Mesendoderm (in vitro differentiated cells): ENCODE results near the gene LRRD1.
"Not testable (repeated sequence)": the region's sequence is repeated elsewhere in the genome, so short reads cannot be mapped to it uniquely, and the experiment has no call there.

Experiments used
- DNase-seq: peaks from one replicate; pipeline ENCODE4 v3.0.0; 2013
- H2AK5ac ChIP-seq: 2 replicates; pipeline ENCODE4 v1.6.1; 2013; ENCODE audit warnings: low read length, inconsistent platforms
- H2BK120ac ChIP-seq: 2 replicates; pipeline ENCODE4 v1.6.1; 2013; ENCODE audit warnings: low read depth, mild to moderate bottlenecking, low read length, moderate library complexity, mixed read lengths
- H2BK15ac ChIP-seq: replicated peaks from 2 replicates; pipeline ENCODE4 v1.6.1; 2013; ENCODE audit warnings: low read depth, mild to moderate bottlenecking, moderate library complexity
- H2BK5ac ChIP-seq: 2 replicates; pipeline ENCODE4 v1.6.1; 2013; ENCODE audit warnings: low read length, inconsistent platforms
- H3K18ac ChIP-seq: 2 replicates; pipeline ENCODE4 v1.6.1; 2013; ENCODE audit warnings: mild to moderate bottlenecking, low read length, mixed read lengths
- H3K23ac ChIP-seq: one replicate; pipeline ENCODE4 v1.6.1; 2013; ENCODE audit warnings: low read length
- H3K27ac ChIP-seq: 2 replicates; pipeline ENCODE4 v1.5.1; 2013; ENCODE audit warnings: low read depth, mild to moderate bottlenecking, inconsistent platforms, low read length, moderate library complexity
- H3K27me3 ChIP-seq: 2 replicates; pipeline ENCODE4 v1.6.1; 2013; ENCODE audit warnings: low read length, control low read depth, mild to moderate bottlenecking, inconsistent platforms; ENCODE audit not compliant: insufficient read depth, poor library complexity
- H3K36me3 ChIP-seq: 2 replicates; pipeline ENCODE4 v1.6.1; 2013; ENCODE audit warnings: low read length, inconsistent platforms; ENCODE audit not compliant: control insufficient read depth, insufficient read depth
- H3K4ac ChIP-seq: one replicate; pipeline ENCODE4 v1.6.1; 2013; ENCODE audit warnings: low read depth, mild to moderate bottlenecking, low read length, moderate library complexity
- H3K4me1 ChIP-seq: 2 replicates; pipeline ENCODE4 v1.6.1; 2013; ENCODE audit warnings: low read depth, low read length, inconsistent platforms; ENCODE audit not compliant: control insufficient read depth
- H3K4me2 ChIP-seq: 2 replicates; pipeline ENCODE4 v1.6.1; 2013; ENCODE audit warnings: low read length
- H3K4me3 ChIP-seq: 2 replicates; pipeline ENCODE4 v1.5.1; 2013; ENCODE audit warnings: mild to moderate bottlenecking, low read length
- H3K56ac ChIP-seq: one replicate; pipeline ENCODE4 v1.6.1; 2013; ENCODE audit warnings: low read length
- H3K79me1 ChIP-seq: 2 replicates; pipeline ENCODE4 v1.6.1; 2013; ENCODE audit warnings: low read length, inconsistent platforms
- H3K79me2 ChIP-seq: 2 replicates; pipeline ENCODE4 v1.6.1; 2013; ENCODE audit warnings: mild to moderate bottlenecking, low read length; ENCODE audit not compliant: control insufficient read depth, insufficient read depth
- H3K9ac ChIP-seq: 2 replicates; pipeline ENCODE4 v1.6.1; 2013; ENCODE audit warnings: low read length, inconsistent platforms
- H4K5ac ChIP-seq: one replicate; pipeline ENCODE4 v1.6.1; 2013; ENCODE audit warnings: low read length
- H4K8ac ChIP-seq: one replicate; pipeline ENCODE4 v1.6.1; 2013; ENCODE audit warnings: low read depth, mild to moderate bottlenecking, control low read depth, low read length, moderate library complexity
- WGBS: extraction: QIAGEN DNeasy Blood & Tissue Kit; methylation state at CpG from one replicate; pipeline ENCODE4 v1.1.7; 2013; ENCODE audit warnings: low lambda C conversion rate, missing lambda C conversion rate; ENCODE audit not compliant: insufficient coverage; ENCODE audit errors: extremely low coverage; 5-methylcytosine and 5-hydroxymethylcytosine counted together

The LRRD1 gene

DNA sequence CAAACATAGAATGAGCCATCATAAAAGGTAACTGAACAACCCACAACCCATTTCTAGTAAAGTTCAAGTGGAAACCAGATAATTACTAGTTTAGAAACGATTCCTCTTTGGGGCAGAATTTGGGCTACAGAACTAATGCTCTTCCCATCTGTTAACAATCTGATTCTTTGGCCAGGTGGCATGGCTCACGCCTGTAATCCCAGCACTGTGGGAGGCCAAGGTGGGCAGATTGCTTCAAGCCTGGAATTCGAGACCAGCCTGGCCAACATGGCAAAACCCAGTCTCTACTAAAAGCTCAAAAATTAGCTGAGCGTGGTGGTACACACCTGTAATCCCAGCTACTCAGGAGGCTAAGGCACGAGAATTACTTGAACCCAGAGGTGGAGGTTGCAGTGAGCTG is 63.1 kb downstream of the LRRD1 start:
- no peak overlapping the region for H3K23ac ChIP-seq
- H3K79me1 ChIP-seq: peaks cover 7% of the 10 kb centered on the region
- H3K79me2 ChIP-seq: peaks cover 14% of the 10 kb centered on the region
- H3K56ac ChIP-seq: no peak overlapping the region
- no peak overlapping the region for H4K8ac ChIP-seq
- no peak for DNase-seq
- H2BK15ac ChIP-seq: no peak overlapping the region
- no peak overlapping the region for H3K4me2 ChIP-seq
- H3K36me3 ChIP-seq: no peaks in the 10 kb centered on the region
- no peaks in the 10 kb centered on the region for H3K27me3 ChIP-seq
- H3K27ac ChIP-seq: no peak overlapping the region
- H2AK5ac ChIP-seq: no peak overlapping the region
- no peak overlapping the region for H2BK5ac ChIP-seq
- no CpG with 5 or more reads among the region's 5 CpGs for WGBS
- H3K4ac ChIP-seq: no peak overlapping the region
- H4K5ac ChIP-seq: no peak overlapping the region
- no peak overlapping the region for H3K9ac ChIP-seq
- no peak overlapping the region for H3K4me3 ChIP-seq
- H3K18ac ChIP-seq: no peak overlapping the region
- H3K4me1 ChIP-seq: no peaks in the 10 kb centered on the region
- H2BK120ac ChIP-seq: no peak overlapping the region

DNA sequence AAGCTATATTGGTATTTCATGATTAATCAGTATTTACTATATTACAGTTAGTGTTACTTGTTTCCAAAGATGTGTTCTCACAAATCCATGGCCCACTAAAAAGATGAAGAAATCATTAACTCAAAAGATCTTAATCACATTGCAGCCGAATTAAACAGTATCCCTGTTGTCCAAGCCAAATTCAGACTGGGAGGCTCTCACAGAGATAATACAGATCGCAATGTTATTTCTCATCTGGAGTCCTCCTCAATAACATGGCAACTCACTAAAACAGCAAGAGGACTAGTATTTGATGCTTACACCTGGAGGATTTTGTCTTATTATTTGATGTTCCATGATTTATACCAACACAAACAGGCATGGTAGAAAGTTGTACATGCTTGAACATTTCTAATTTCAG is 68.1 kb downstream of the LRRD1 start:
- no peak overlapping the region for H3K9ac ChIP-seq
- H4K5ac ChIP-seq: no peak overlapping the region
- H3K4me3 ChIP-seq: no peak overlapping the region
- H3K27me3 ChIP-seq: no peaks in the 10 kb centered on the region
- H3K79me1 ChIP-seq: no peaks in the 10 kb centered on the region
- no peak overlapping the region for H3K56ac ChIP-seq
- H4K8ac ChIP-seq: no peak overlapping the region
- H3K36me3 ChIP-seq: peaks cover 2% of the 10 kb centered on the region
- no peak overlapping the region for H3K27ac ChIP-seq
- no peak overlapping the region for H2BK5ac ChIP-seq
- no peak overlapping the region for H2BK120ac ChIP-seq
- no peak overlapping the region for H2BK15ac ChIP-seq
- WGBS: no CpG with 5 or more reads among the region's 2 CpGs
- DNase-seq: no peak
- H2AK5ac ChIP-seq: no peak overlapping the region
- H3K18ac ChIP-seq: no peak overlapping the region
- no peaks in the 10 kb centered on the region for H3K79me2 ChIP-seq
- no peak overlapping the region for H3K4ac ChIP-seq
- no peaks in the 10 kb centered on the region for H3K4me1 ChIP-seq
- no peak overlapping the region for H3K4me2 ChIP-seq
- no peak overlapping the region for H3K23ac ChIP-seq

DNA sequence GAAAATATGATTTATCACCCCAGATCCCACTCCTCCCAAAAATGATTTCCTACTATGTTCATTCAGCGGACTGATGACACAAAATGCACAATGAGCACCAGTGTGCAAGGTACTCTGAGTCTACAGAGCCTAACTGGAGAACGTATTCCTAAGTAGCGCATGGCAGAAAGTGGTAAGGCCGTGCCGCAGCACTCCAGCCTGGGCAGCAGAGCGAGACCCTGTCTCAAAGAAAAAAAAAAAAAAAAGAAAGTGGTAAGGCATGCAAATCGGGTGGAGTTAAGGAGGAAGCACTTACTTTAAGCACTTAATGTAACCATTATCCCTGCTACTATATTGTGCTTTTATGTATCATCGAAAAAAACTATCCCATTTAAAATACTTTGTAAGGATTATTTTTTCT is 70.1 kb downstream of the LRRD1 start:
- no peak for DNase-seq
- no peak overlapping the region for H4K5ac ChIP-seq
- no peaks in the 10 kb centered on the region for H3K27me3 ChIP-seq
- no peak overlapping the region for H3K23ac ChIP-seq
- H4K8ac ChIP-seq: no peak overlapping the region
- no CpG with 5 or more reads among the region's 8 CpGs for WGBS
- H3K79me2 ChIP-seq: no peaks in the 10 kb centered on the region
- no peak overlapping the region for H3K9ac ChIP-seq
- H3K27ac ChIP-seq: no peak overlapping the region
- no peak overlapping the region for H3K4ac ChIP-seq
- no peak overlapping the region for H3K18ac ChIP-seq
- H3K79me1 ChIP-seq: no peaks in the 10 kb centered on the region
- H3K36me3 ChIP-seq: peaks cover 2% of the 10 kb centered on the region
- no peak overlapping the region for H2BK5ac ChIP-seq
- no peak overlapping the region for H2BK120ac ChIP-seq
- H3K4me1 ChIP-seq: no peaks in the 10 kb centered on the region
- H2AK5ac ChIP-seq: no peak overlapping the region
- no peak overlapping the region for H3K4me3 ChIP-seq
- H3K4me2 ChIP-seq: no peak overlapping the region
- no peak overlapping the region for H3K56ac ChIP-seq
- no peak overlapping the region for H2BK15ac ChIP-seq

DNA sequence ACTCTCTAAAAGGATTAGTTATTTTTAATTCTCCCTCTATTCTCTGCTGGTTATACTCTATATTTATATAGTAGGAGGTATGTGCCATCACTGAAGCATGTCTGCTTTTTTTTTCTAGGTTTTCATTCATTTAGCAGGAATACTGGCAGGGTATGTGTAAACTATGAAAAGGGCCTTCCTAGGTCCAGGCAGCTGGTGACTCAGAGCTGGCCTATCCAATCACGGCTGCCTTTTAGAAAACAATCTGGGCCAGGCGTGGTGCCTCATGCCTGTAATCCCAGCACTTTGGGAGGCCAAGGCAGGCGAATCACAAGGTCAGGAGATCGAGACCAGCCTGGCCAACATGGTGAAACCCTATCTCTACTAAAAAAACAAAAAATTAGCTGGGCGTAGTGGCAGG is 76.1 kb downstream of the LRRD1 start:
- H3K36me3 ChIP-seq: not testable (repeated sequence)

DNA sequence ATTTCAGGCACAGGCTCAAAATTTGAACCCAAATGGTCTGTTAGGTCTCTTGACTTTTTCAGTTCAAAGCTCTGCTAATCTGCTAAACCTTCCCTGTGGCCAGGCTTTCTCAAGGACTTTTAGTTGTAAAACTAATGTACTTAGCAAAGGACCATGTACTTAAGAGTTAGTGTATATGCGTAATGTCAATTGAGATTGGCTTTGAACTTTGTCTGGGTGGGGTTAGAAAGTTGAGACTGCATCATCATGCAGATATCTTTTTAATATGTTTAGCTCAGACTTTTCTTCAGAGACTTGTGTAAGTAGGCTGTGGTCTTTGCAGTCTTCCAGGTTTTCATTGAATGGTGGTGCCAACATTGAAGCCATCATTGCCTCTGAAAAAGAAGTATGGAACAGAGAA is 78.4 kb downstream of the LRRD1 start:
- no peak overlapping the region for H3K9ac ChIP-seq
- H3K56ac ChIP-seq: no peak overlapping the region
- WGBS: no CpG with 5 or more reads among the region's 1 CpG
- H3K23ac ChIP-seq: no peak overlapping the region
- H3K36me3 ChIP-seq: peaks cover 2% of the 10 kb centered on the region
- no peak overlapping the region for H4K8ac ChIP-seq
- no peak overlapping the region for H2BK5ac ChIP-seq
- no peak overlapping the region for H3K4me3 ChIP-seq
- no peaks in the 10 kb centered on the region for H3K4me1 ChIP-seq
- H3K27me3 ChIP-seq: no peaks in the 10 kb centered on the region
- no peaks in the 10 kb centered on the region for H3K79me2 ChIP-seq
- no peak overlapping the region for H2AK5ac ChIP-seq
- DNase-seq: no peak
- no peak overlapping the region for H3K4me2 ChIP-seq
- H3K79me1 ChIP-seq: no peaks in the 10 kb centered on the region
- no peak overlapping the region for H2BK120ac ChIP-seq
- H3K18ac ChIP-seq: no peak overlapping the region
- no peak overlapping the region for H2BK15ac ChIP-seq
- H3K27ac ChIP-seq: no peak overlapping the region
- no peak overlapping the region for H4K5ac ChIP-seq
- H3K4ac ChIP-seq: no peak overlapping the region

More for the DNA sequence above, 76.1 kb downstream of the LRRD1 start:
- not testable (repeated sequence) for H3K79me1 ChIP-seq, H3K79me2 ChIP-seq, H3K4me2 ChIP-seq, H3K18ac ChIP-seq, H3K9ac ChIP-seq, H2BK5ac ChIP-seq, H3K4me1 ChIP-seq, H4K5ac ChIP-seq, H3K23ac ChIP-seq, H4K8ac ChIP-seq, H3K56ac ChIP-seq, H3K4ac ChIP-seq, H2BK15ac ChIP-seq, H2AK5ac ChIP-seq, DNase-seq, H3K27ac ChIP-seq, H3K27me3 ChIP-seq, H3K4me3 ChIP-seq, H2BK120ac ChIP-seq
- WGBS: no CpG with 5 or more reads among the region's 5 CpGs

DNA sequence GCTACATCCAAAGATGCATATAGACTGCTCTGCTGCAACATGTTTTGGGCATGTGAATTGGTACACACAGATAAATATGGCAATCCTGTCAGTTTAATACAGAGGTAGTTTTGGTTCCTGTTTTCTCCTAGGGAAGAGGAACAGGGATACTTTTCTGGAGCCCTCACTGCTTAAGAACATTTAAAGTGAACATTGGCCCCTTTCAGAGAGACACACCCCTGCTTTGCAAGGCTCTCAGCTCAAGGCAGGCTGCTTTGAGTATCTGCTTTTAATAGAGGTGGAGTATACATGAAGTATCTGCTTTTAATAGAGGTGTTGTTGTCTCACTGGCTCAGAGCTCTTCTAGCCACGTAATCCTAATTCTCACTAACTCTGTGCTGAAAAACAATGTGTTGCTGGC is 83.6 kb downstream of the LRRD1 start:
- peaks cover 2% of the 10 kb centered on the region for H3K36me3 ChIP-seq
- no CpG with 5 or more reads among the region's 1 CpG for WGBS

More for the DNA sequence above, 83.6 kb downstream of the LRRD1 start:
- H3K27me3 ChIP-seq: no peaks in the 10 kb centered on the region
- H4K8ac ChIP-seq: no peak overlapping the region
- no peak overlapping the region for H3K4me2 ChIP-seq
- H3K4ac ChIP-seq: no peak overlapping the region
- H2AK5ac ChIP-seq: no peak overlapping the region
- no peak overlapping the region for H3K27ac ChIP-seq
- no peak overlapping the region for H2BK120ac ChIP-seq
- H3K4me3 ChIP-seq: no peak overlapping the region
- no peak overlapping the region for H3K56ac ChIP-seq
- no peak overlapping the region for H3K18ac ChIP-seq
- no peak overlapping the region for H3K9ac ChIP-seq
- H2BK5ac ChIP-seq: no peak overlapping the region
- DNase-seq: no peak
- H3K79me1 ChIP-seq: no peaks in the 10 kb centered on the region
- no peak overlapping the region for H3K23ac ChIP-seq
- H2BK15ac ChIP-seq: no peak overlapping the region
- no peaks in the 10 kb centered on the region for H3K79me2 ChIP-seq
- no peak overlapping the region for H4K5ac ChIP-seq
- no peaks in the 10 kb centered on the region for H3K4me1 ChIP-seq
